H1 (cell line): Measurements from ENCODE around the gene RUSF1. TPM values are rescaled to one million over a fixed set of nuclear protein-coding genes. Genes with fewer than 3 reads are reported as not detected.

Experiments used
- CTCF ChIA-PET: fragments of 300-600 bp; sonication (Branson Sonifier 250); formaldehyde crosslinking; loops from one replicate; lab custom pipeline; 2021; ENCODE audit not compliant: partially characterized antibody; lab: Charles Lee
- POLR2A ChIA-PET: fragments of 300-600 bp; sonication (Branson Sonifier 250); formaldehyde crosslinking; loops from one replicate; lab custom pipeline; 2021; ENCODE audit warnings: inconsistent platforms; ENCODE audit not compliant: partially characterized antibody; lab: Charles Lee
- DNase-seq, 2 experiments: peaks; one replicate each; pipeline versions ENCODE4 v3.0.0 to v3.0.0-alpha.2; 2010 to 2022; ENCODE audit warnings: low spot score in 2 of 2, low read depth in 1 of 2, mixed read lengths in 1 of 2
- FAIRE-seq: peaks from 2 replicates; lab custom pipeline; 2011; peaks lifted over from hg19 to GRCh38; lab: Jason Lieb, UNC
- H2AFZ ChIP-seq: 2 replicates; pipeline ENCODE4 v1.8.1; 2012; ENCODE audit warnings: low read length, inconsistent platforms
- H2AK5ac ChIP-seq: 2 replicates; pipeline ENCODE4 v1.6.1; 2013; ENCODE audit warnings: low read depth, low read length
- H2BK120ac ChIP-seq: replicated peaks from 2 replicates; pipeline ENCODE3; 2013; ENCODE audit warnings: low read depth, low read length, inconsistent platforms
- H2BK12ac ChIP-seq: 2 replicates; pipeline ENCODE4 v1.6.1; 2013; ENCODE audit warnings: low read depth, low read length
- H2BK15ac ChIP-seq: 2 replicates; pipeline ENCODE4 v1.6.1; 2013; ENCODE audit warnings: low read length
- H2BK20ac ChIP-seq: 2 replicates; pipeline ENCODE4 v1.6.1; 2013; ENCODE audit warnings: low read length
- H2BK5ac ChIP-seq: 2 replicates; pipeline ENCODE4 v1.6.1; 2013; ENCODE audit warnings: low read depth, low read length
- H3K14ac ChIP-seq: 2 replicates; pipeline ENCODE4 v1.6.1; 2013; ENCODE audit warnings: inconsistent platforms; ENCODE audit not compliant: insufficient read length
- H3K18ac ChIP-seq: 2 replicates; pipeline ENCODE4 v1.6.1; 2013; ENCODE audit warnings: low read length; ENCODE audit errors: extremely low read depth
- H3K23ac ChIP-seq: 2 replicates; pipeline ENCODE4 v1.6.1; 2013; ENCODE audit warnings: inconsistent platforms; ENCODE audit not compliant: insufficient read length
- H3K23me2 ChIP-seq: 2 replicates; pipeline ENCODE4 v1.6.1; 2013; ENCODE audit warnings: low read depth, low read length
- H3K27ac ChIP-seq: 2 replicates; pipeline ENCODE4 v1.6.1; 2011; ENCODE audit warnings: low read depth, low read length, inconsistent platforms
- H3K27me3 ChIP-seq, 4 experiments: replicated peaks in 1 of 4; 1 replicate in 1 of 4; 2 replicates in 3 of 4; pipeline versions ENCODE4 v1.6.1 to v1.8.1; 2011 to 2013; ENCODE audit warnings: low read length in 3 of 4, mild to moderate bottlenecking in 3 of 4, inconsistent platforms in 2 of 4, mixed read lengths in 2 of 4, moderate library complexity in 1 of 4; ENCODE audit not compliant: control insufficient read depth in 3 of 4, insufficient read depth in 3 of 4; ENCODE audit errors: extremely low read depth in 1 of 4
- H3K36me3 ChIP-seq, 4 experiments: 2 replicates each; pipeline versions ENCODE4 v1.6.1 to v1.8.1; 2011 to 2013; ENCODE audit warnings: mild to moderate bottlenecking in 4 of 4, low read length in 3 of 4, moderate library complexity in 2 of 4, control low read depth in 1 of 4, inconsistent platforms in 1 of 4; ENCODE audit not compliant: insufficient read depth in 4 of 4, control insufficient read depth in 2 of 4
- H3K4ac ChIP-seq: replicated peaks from 2 replicates; pipeline ENCODE3; 2013; ENCODE audit warnings: low read length, low read depth, mixed read lengths, inconsistent platforms; ENCODE audit not compliant: insufficient read length
- H3K4me1 ChIP-seq, 4 experiments: replicated peaks in 1 of 4; 1 replicate in 1 of 4; 2 replicates in 3 of 4; pipeline versions ENCODE4 v1.6.1 to v1.8.1; 2011 to 2013; ENCODE audit warnings: low read length in 3 of 4, inconsistent platforms in 2 of 4, mixed read lengths in 1 of 4; ENCODE audit not compliant: insufficient read depth in 4 of 4, control insufficient read depth in 3 of 4
- H3K4me2 ChIP-seq, 2 experiments: 2 replicates each; pipeline versions ENCODE4 v1.6.1 to v1.8.1; 2011 to 2013; ENCODE audit warnings: low read depth in 2 of 2, low read length in 2 of 2, control low read depth in 1 of 2, inconsistent platforms in 1 of 2, mild to moderate bottlenecking in 1 of 2; ENCODE audit not compliant: insufficient read depth in 1 of 2
- H3K4me3 ChIP-seq, 4 experiments: fragments of 200-600, 300-600 bp in 1 of 4; sonication (generic), shearing (Covaris generic), sonication (Bioruptor Twin) in 1 of 4; 2 replicates each; pipeline versions ENCODE4 v1.5.1 to v1.8.1; 2011 to 2016; ENCODE audit warnings: low read length in 4 of 4, low read depth in 3 of 4, control low read depth in 2 of 4, inconsistent platforms in 2 of 4, mild to moderate bottlenecking in 2 of 4, mixed read lengths in 1 of 4, moderate library complexity in 1 of 4; ENCODE audit not compliant: insufficient read depth in 2 of 4; ENCODE audit errors: extremely low read depth in 1 of 4
- H3K56ac ChIP-seq: replicated peaks from 2 replicates; pipeline ENCODE3; 2013; ENCODE audit warnings: low read depth, mild to moderate bottlenecking, mixed read lengths, low read length, inconsistent platforms; ENCODE audit not compliant: insufficient read length
- H3K79me1 ChIP-seq: 2 replicates; pipeline ENCODE4 v1.6.1; 2013; ENCODE audit warnings: low read depth, low read length, control low read depth
- H3K79me2 ChIP-seq, 2 experiments: 2 replicates each; pipeline versions ENCODE4 v1.6.1 to v1.8.1; 2012 to 2013; ENCODE audit warnings: low read length in 2 of 2, mild to moderate bottlenecking in 2 of 2, inconsistent platforms in 1 of 2; ENCODE audit not compliant: insufficient read depth in 2 of 2, control insufficient read depth in 1 of 2
- H3K9ac ChIP-seq, 4 experiments: replicated peaks in 1 of 4; 1 replicate in 1 of 4; 2 replicates in 3 of 4; pipeline versions ENCODE4 v1.6.1 to v1.8.1; 2011 to 2013; ENCODE audit warnings: low read depth in 3 of 4, low read length in 3 of 4, control low read depth in 2 of 4, mild to moderate bottlenecking in 2 of 4, moderate library complexity in 2 of 4, inconsistent platforms in 1 of 4; ENCODE audit errors: extremely low read depth in 1 of 4
- H3K9me3 ChIP-seq, 2 experiments: 2 replicates each; pipeline versions ENCODE4 v1.6.1 to v1.8.1; 2012 to 2013; ENCODE audit warnings: mild to moderate bottlenecking in 2 of 2, moderate library complexity in 2 of 2, control low read depth in 1 of 2, inconsistent platforms in 1 of 2, low read depth in 1 of 2, low read length in 1 of 2, mixed read lengths in 1 of 2; ENCODE audit not compliant: insufficient read depth in 2 of 2
- H4K20me1 ChIP-seq, 2 experiments: replicated peaks in 1 of 2; 2 replicates each; pipeline versions ENCODE3 to v1.8.1; 2011 to 2013; ENCODE audit warnings: inconsistent platforms in 2 of 2, low read length in 2 of 2, mild to moderate bottlenecking in 1 of 2; ENCODE audit not compliant: insufficient read depth in 2 of 2, control insufficient read depth in 1 of 2
- H4K5ac ChIP-seq: 2 replicates; pipeline ENCODE4 v1.6.1; 2013; ENCODE audit warnings: low read length, low read depth, mixed read lengths, inconsistent platforms; ENCODE audit not compliant: insufficient read length
- H4K8ac ChIP-seq: 2 replicates; pipeline ENCODE4 v1.8.0; 2013; ENCODE audit warnings: mild to moderate bottlenecking, moderate library complexity, low read length, inconsistent platforms; ENCODE audit not compliant: insufficient read depth; ENCODE audit errors: extremely low read depth
- H4K91ac ChIP-seq: replicated peaks from 2 replicates; pipeline ENCODE3; 2013; ENCODE audit warnings: low read length, mixed read lengths, inconsistent platforms; ENCODE audit not compliant: insufficient read length
- CHD1 ChIP-seq: IDR thresholded peaks from 2 replicates; pipeline ENCODE4 v1.6.1; 2012; ENCODE audit warnings: low read depth, low read length, improper control_type of control experiment
- CTBP2 ChIP-seq: IDR thresholded peaks from 2 replicates; pipeline ENCODE4 v1.7.0; 2011; ENCODE audit warnings: borderline replicate concordance, mild to moderate bottlenecking, moderate library complexity, mixed read lengths, low read length; ENCODE audit not compliant: insufficient read depth, insufficient read length
- RXRA ChIP-seq: IDR thresholded peaks from 2 replicates; pipeline ENCODE4 v1.6.1; 2011; ENCODE audit warnings: low read depth, mild to moderate bottlenecking, low read length, moderate library complexity; ENCODE audit not compliant: insufficient read depth
- SIX5 ChIP-seq: IDR thresholded peaks from 2 replicates; pipeline ENCODE4 v1.6.1; 2011; ENCODE audit warnings: mild to moderate bottlenecking, low read depth, low read length
- SUZ12 ChIP-seq: fragments of 200-600 bp; sonication (generic); IDR thresholded peaks from 2 replicates; pipeline ENCODE4 v1.6.1; 2012; ENCODE audit warnings: mild to moderate bottlenecking, inconsistent platforms, low read length, moderate library complexity, mixed read lengths
- WGBS, 2 experiments: shearing (Covaris generic) in 1 of 2; methylation state at CpG; one replicate each; pipeline versions ENCODE4 v1.1.6 to v1.1.7; 2013 to 2015; ENCODE audit warnings: low lambda C conversion rate in 2 of 2, mixed read lengths in 2 of 2, inconsistent platforms in 1 of 2, low coverage in 1 of 2, missing lambda C conversion rate in 1 of 2; ENCODE audit not compliant: insufficient replicate concordance in 2 of 2, insufficient coverage in 1 of 2, insufficient read length in 1 of 2; ENCODE audit errors: extremely low coverage in 1 of 2, missing lambda C conversion rate in 1 of 2; 5-methylcytosine and 5-hydroxymethylcytosine counted together
- polyA plus RNA-seq, 7 experiments: library from polyadenylated mRNA; depleted of rRNA in 3 of 7; stranded (reverse) in 5 of 7; unstranded in 2 of 7; fragments of >200 nt in 5 of 7; fragments of 200-250 nt in 2 of 7; gene quantifications; 1 replicate in 5 of 7; 2 replicates in 1 of 7; 4 replicates in 1 of 7; pipeline versions ENCODE4 v1.2.1 to v1.2.3, GENCODE V29; 2011 to 2013; ENCODE audit warnings: missing spikeins in 2 of 7, mixed read lengths in 2 of 7
- total RNA-seq: library from RNA; stranded (reverse); fragmentation: NEBNext Ultra II Directional; extraction: Animal tissue kit (Norgen Biotek cat#: 25700); gene quantifications from 2 replicates; pipeline ENCODE4 v1.2.1, GENCODE V29; 2021

RUSF1 gene
- total and polyA plus RNA-seq, 2 of the 8 experiments (the other 6 are each of a cell fraction or from before 2014, with no cell fraction given) = 22.5 to 33.7 TPM

- ChIA-PET CTCF (no interaction called here), POLR2A (interaction anchor here (1.2 to 2.3 kb wide), 2 partner anchors 14 to 231 kb away, joined by 3 to 6 read pairs; a partner anchor contains a TSS)
- H3K4ac ChIP-seq = no peak within 1 kb of the TSS
- no peak within 1 kb of the TSS for H2AFZ ChIP-seq
- no peak within 1 kb of the TSS for H2AK5ac ChIP-seq
- no peak within 1 kb of the TSS for H4K91ac ChIP-seq
- H2BK12ac ChIP-seq = no peak within 1 kb of the TSS
- no peak within 1 kb of the TSS for H3K14ac ChIP-seq
- H2BK15ac ChIP-seq = no peak within 1 kb of the TSS
- peaks cover 5 to 53% (median 35%) of the 10 kb centered on the region in 4 experiments for H3K27me3 ChIP-seq
- no peaks in the 10 kb centered on the region for H3K79me2 ChIP-seq
- no peaks in the 10 kb centered on the region for H3K9me3 ChIP-seq
- TF ChIP-seq SUZ12 (no peak), SIX5 (no peak), CHD1 (no peak), CTBP2 (no peak), RXRA (no peak)
- H4K5ac ChIP-seq = no peak within 1 kb of the TSS
- no peak within 1 kb of the TSS for H3K9ac ChIP-seq
- no peak within 1 kb of the TSS for H2BK5ac ChIP-seq
- no peak within 1 kb of the TSS for H3K4me2 ChIP-seq
- 0 out of 2 replicates have a peak within 1 kb of the TSS, but pooled peaks have one; percentile 0 for H4K8ac ChIP-seq
- FAIRE-seq = no peak
- peaks cover 0 to 8% (median 3%) of the 10 kb centered on the region in 4 experiments; a peak in 3 of 7 replicates for H3K4me1 ChIP-seq
- H3K18ac ChIP-seq = no peak within 1 kb of the TSS
- peaks cover 0 to 11% of the 10 kb centered on the region in 2 experiments for H4K20me1 ChIP-seq
- H3K79me1 ChIP-seq = no peaks in the 10 kb centered on the region
- H3K36me3 ChIP-seq = no peaks in the 10 kb centered on the region
- H3K27ac ChIP-seq = no peak within 1 kb of the TSS
- no peak within 1 kb of the TSS for H3K56ac ChIP-seq
- WGBS, 2 experiments = 88% methylated on average over 4 of the region's 4 CpGs; no CpG with 5 or more reads in 1 of the 2 experiments
- no peak within 1 kb of the TSS for H3K23ac ChIP-seq
- H3K4me3 ChIP-seq = no peak within 1 kb of the TSS
- no peak within 1 kb of the TSS for H2BK120ac ChIP-seq
- no peak within 1 kb of the TSS for H2BK20ac ChIP-seq
- peaks cover 9% of the 10 kb centered on the region; the same call in 1 of the 2 replicates for H3K23me2 ChIP-seq
- no peak for DNase-seq
Observed at GRCh38 chr16:31483081-31483480, 25.1 kb downstream of the RUSF1 start, which contains the start of gene SLC5A2. Gene SLC5A2, plus strand, starts transcription at chr16:31483123. Its CDS starts 14 bp downstream, at chr16:31483137.
